OCI-LY7 (cell line): ENCODE results near the gene OTOG.
A peak's percentile ranks its signal among the peaks of the same experiment; 100 is the strongest.

Experiments used
- EZH2phosphoT487 ChIP-seq: fragments of 200-600 bp; sonication (generic); IDR thresholded peaks from 2 replicates; pipeline ENCODE4 v1.6.1; 2018; ENCODE audit warnings: low read depth, borderline replicate concordance, mild to moderate bottlenecking, mixed run types, antibody characterized with exemption, low read length, moderate library complexity, mixed read lengths
- TF ChIP-seq, protein P1 (sequence below): fragments of 200-600 bp; sonication (generic); conservative IDR thresholded peaks from 2 replicates; pipeline ENCODE4 v1.5.1; 2014; ENCODE audit warnings: mild to moderate bottlenecking, antibody characterized with exemption, low read length, moderate library complexity, mixed read lengths

DNA sequence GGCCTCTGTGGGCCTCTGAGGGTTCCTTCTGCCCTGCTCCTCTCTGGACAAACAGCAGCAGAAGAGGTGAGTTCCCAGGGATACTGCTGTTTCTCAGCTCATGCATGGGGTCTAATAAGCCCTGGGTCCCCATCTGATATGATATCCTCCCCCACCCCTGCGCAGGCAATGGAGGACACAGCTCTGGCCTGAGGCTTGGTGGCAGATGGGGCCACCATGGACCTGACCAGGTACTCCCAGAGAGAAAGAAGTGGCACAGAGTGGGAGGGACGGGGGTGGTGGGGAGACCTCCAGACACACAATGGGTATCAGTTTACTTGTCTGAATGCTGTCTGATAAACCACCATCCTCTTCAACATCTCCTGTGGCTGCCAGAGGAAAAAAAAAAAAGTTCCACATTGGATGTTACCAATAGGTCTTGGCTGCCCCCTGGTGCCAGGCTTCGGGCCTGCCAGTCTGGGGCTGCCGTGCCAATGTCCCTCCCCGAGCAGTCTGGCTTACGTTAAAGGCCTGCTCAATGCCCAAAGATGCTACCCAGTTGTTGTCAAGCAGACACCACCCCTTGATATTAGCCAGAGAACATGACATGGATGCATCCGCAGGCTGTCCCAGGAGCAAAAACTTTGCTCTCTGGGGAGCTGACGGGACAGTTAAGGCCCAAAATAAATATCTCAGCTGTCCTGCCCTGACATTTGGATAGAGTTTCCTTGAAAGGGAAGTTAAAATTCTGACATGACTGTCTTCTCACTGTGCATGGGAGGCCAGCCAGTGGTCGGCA lies 42.5 kb upstream of the OTOG start:
- TF ChIP-seq, protein P1, sequence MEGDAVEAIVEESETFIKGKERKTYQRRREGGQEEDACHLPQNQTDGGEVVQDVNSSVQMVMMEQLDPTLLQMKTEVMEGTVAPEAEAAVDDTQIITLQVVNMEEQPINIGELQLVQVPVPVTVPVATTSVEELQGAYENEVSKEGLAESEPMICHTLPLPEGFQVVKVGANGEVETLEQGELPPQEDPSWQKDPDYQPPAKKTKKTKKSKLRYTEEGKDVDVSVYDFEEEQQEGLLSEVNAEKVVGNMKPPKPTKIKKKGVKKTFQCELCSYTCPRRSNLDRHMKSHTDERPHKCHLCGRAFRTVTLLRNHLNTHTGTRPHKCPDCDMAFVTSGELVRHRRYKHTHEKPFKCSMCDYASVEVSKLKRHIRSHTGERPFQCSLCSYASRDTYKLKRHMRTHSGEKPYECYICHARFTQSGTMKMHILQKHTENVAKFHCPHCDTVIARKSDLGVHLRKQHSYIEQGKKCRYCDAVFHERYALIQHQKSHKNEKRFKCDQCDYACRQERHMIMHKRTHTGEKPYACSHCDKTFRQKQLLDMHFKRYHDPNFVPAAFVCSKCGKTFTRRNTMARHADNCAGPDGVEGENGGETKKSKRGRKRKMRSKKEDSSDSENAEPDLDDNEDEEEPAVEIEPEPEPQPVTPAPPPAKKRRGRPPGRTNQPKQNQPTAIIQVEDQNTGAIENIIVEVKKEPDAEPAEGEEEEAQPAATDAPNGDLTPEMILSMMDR, result peak; percentile 94
- TF ChIP-seq EZH2phosphoT487, result no peak
